Mesenteric fat pad (tissue), 1 donor: ENCODE data around the gene THOC1. TPM values are rescaled to one million over a fixed set of nuclear protein-coding genes. Genes with fewer than 3 reads are reported as not detected.
"Not testable (repeated sequence)": the region's sequence is repeated elsewhere in the genome, so short reads cannot be mapped to it uniquely, and the experiment has no call there.

Experiments used
- DNase-seq: peaks from one replicate; pipeline ENCODE4 v3.0.0-alpha.2; 2020; ENCODE audit warnings: low spot score
- long read RNA-seq: library from polyadenylated mRNA; unstranded; transcript quantifications from one replicate; pipeline ENCODE4 v2.0.0, GENCODE V29; 2020
- total RNA-seq: library from RNA; stranded (reverse); fragmentation: NEBNext Ultra II Directional; extraction: Animal tissue kit (Norgen Biotek cat#: 25700); gene quantifications from one replicate; pipeline ENCODE4 v1.2.1, GENCODE V29; 2021
- donor health status: DM: yes; HTN: yes; CAD: no.

THOC1 gene
- total RNA-seq: 31.8 TPM
- long read RNA-seq, transcript THOC1-201 (21 exons, 2,087 nt): major isoform, 12 of 25 reads
- long read RNA-seq, partial matches to known transcripts: 1 of 25 reads
- long read RNA-seq, other reads (novel, unspliced or antisense): 7 of 25 reads

GRCh38 chr18:267688-268552 is at the start of gene THOC1:
TSS of gene THOC1 (minus strand) at chr18:268047. CDS start at chr18:268019, 28 bp downstream.
- DNase-seq: peak; percentile 98

- no peak for DNase-seq
Measured at GRCh38 chr18:317618-318017, 49.8 kb upstream of the THOC1 start.

GRCh38 chr18:316393-316792 is 48.5 kb upstream of the THOC1 start:
- no peak for DNase-seq

GRCh38 chr18:313931-314330 is 46.1 kb upstream of the THOC1 start:
- DNase-seq: no peak

GRCh38 chr18:312415-312814 is 44.6 kb upstream of the THOC1 start:
- DNase-seq: no peak

GRCh38 chr18:310042-310441 is 42.2 kb upstream of the THOC1 start:
- DNase-seq: no peak

- DNase-seq: not testable (repeated sequence)
Measured at GRCh38 chr18:308086-308485, 40.2 kb upstream of the THOC1 start.

GRCh38 chr18:306608-307255 is 38.9 kb upstream of the THOC1 start:
- DNase-seq: no peak

- no peak for DNase-seq
Measured at GRCh38 chr18:305003-305501, 37.2 kb upstream of the THOC1 start.

GRCh38 chr18:303607-304006 is 35.8 kb upstream of the THOC1 start:
- no peak for DNase-seq

- no peak for DNase-seq
Measured at GRCh38 chr18:303011-303410, 35.2 kb upstream of the THOC1 start.

- no peak for DNase-seq
Measured at GRCh38 chr18:302097-302496, 34.2 kb upstream of the THOC1 start.

GRCh38 chr18:297936-298335 is 30.1 kb upstream of the THOC1 start:
- no peak for DNase-seq

- DNase-seq: no peak
Measured at GRCh38 chr18:295756-296490, 28.1 kb upstream of the THOC1 start.

- DNase-seq: no peak
Measured at GRCh38 chr18:294566-294965, 26.7 kb upstream of the THOC1 start.

- no peak for DNase-seq
Measured at GRCh38 chr18:293536-293935, 25.7 kb upstream of the THOC1 start.

GRCh38 chr18:292271-292670 is 24.4 kb upstream of the THOC1 start:
- DNase-seq: no peak

GRCh38 chr18:289970-290369 is 22.1 kb upstream of the THOC1 start:
- DNase-seq: not testable (repeated sequence)

GRCh38 chr18:289026-289425 is 21.2 kb upstream of the THOC1 start:
- DNase-seq: no peak

GRCh38 chr18:286515-287310 is 18.9 kb upstream of the THOC1 start:
- DNase-seq: no peak

GRCh38 chr18:285817-286216 is 18.0 kb upstream of the THOC1 start:
- no peak for DNase-seq
